Coronary artery (tissue), 2 donors: ENCODE data around the gene CLEC2L.
A peak's percentile ranks its signal among the peaks of the same experiment; 100 is the strongest.
"Not testable (repeated sequence)": the region's sequence is repeated elsewhere in the genome, so short reads cannot be mapped to it uniquely, and the experiment has no call there.

ENCODE experiments used
- DNase-seq: peaks from one replicate; pipeline ENCODE4 v3.0.0-alpha.2; 2017; ENCODE audit warnings: low spot score
- H3K27ac ChIP-seq, 2 donors: fragments of 200-600 bp; sonication (generic); one replicate each; pipeline ENCODE4 v1.5.1; 2016 to 2019
- H3K4me3 ChIP-seq: fragments of 200-600 bp; sonication (generic); 2 replicates; pipeline ENCODE4 v1.5.1; 2016; ENCODE audit warnings: mild to moderate bottlenecking, moderate library complexity
- CTCF ChIP-seq: fragments of 200-600 bp; sonication (generic); IDR thresholded peaks from one replicate; pipeline ENCODE4 v1.5.1; 2019; ENCODE audit warnings: antibody characterized with exemption

The CLEC2L gene

GRCh38 chr7:139548302-139549028 is 25.0 kb downstream of the CLEC2L start:
- no peak for DNase-seq
- no peak for TF ChIP-seq CTCF
- Histone ChIP-seq H3K4me3 (no peak overlapping the region), H3K27ac (no peak overlapping the region)

GRCh38 chr7:139553991-139554700 is 30.7 kb downstream of the CLEC2L start:
- H3K27ac ChIP-seq, H3K4me3 ChIP-seq, DNase-seq: not testable (repeated sequence)

GRCh38 chr7:139557857-139558581 is 34.5 kb downstream of the CLEC2L start:
- no peak overlapping the region for H3K4me3 ChIP-seq
- no peak for TF ChIP-seq CTCF
- DNase-seq: no peak
- H3K27ac ChIP-seq: no peak overlapping the region

- DNase-seq: peak; percentile 8
- Histone ChIP-seq H3K4me3 (no peak overlapping the region), H3K27ac (no peak overlapping the region)
- TF ChIP-seq CTCF: no peak
These were observed 36.0 kb downstream of the CLEC2L start for GRCh38 chr7:139559364-139560105.

- DNase-seq: no peak
- no peak overlapping the region for H3K4me3 ChIP-seq
- no peak overlapping the region for H3K27ac ChIP-seq
- no peak for TF ChIP-seq CTCF
These were observed 36.7 kb downstream of the CLEC2L start for GRCh38 chr7:139560199-139560598.

- Histone ChIP-seq H3K27ac (no peak overlapping the region), H3K4me3 (no peak overlapping the region)
- DNase-seq: peak; percentile 57
- no peak for TF ChIP-seq CTCF
These were observed 37.2 kb downstream of the CLEC2L start for GRCh38 chr7:139560678-139561077.

- peak; percentile 29 for DNase-seq
- no peak for TF ChIP-seq CTCF
- no peak overlapping the region for H3K4me3 ChIP-seq
- no peak overlapping the region for H3K27ac ChIP-seq
These were observed 39.0 kb downstream of the CLEC2L start for GRCh38 chr7:139562491-139562890.
